HG03060 (cell line): ENCODE measurements around the gene KIZ.
"Not testable (repeated sequence)": the region's sequence is repeated elsewhere in the genome, so short reads cannot be mapped to it uniquely, and the experiment has no call there.

ENCODE experiments used
- ATAC-seq: cut with Tn5 transposase; IDR thresholded peaks from one replicate; pipeline ENCODE4 v1.9.1; 2021; ENCODE audit warnings: low read depth, moderate number of reproducible peaks; ENCODE audit not compliant: unreplicated experiment

KIZ gene

GRCh38 chr20:21219686-21220085 lies 93.8 kb downstream of the KIZ start:
- ATAC-seq = no peak

DNA sequence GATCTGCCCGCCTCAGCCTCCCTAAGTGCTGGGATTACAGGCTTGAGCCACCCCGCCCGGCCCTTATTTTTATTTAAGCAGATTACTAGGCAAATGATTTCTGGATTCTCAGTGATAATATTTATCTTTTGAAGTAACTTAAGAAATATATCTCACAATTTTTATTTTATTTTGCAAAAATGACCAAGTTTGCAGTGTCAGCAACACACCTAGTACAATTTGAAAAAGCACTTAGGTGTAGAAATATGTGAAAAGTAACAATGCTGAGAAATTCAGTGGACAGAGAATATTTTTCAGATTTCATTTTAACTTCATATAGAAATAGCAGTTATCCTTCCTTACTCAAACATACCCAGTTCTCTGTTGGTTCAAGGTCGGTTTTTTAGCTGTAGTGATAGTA lies 98.3 kb downstream of the KIZ start:
- no peak for ATAC-seq

DNA sequence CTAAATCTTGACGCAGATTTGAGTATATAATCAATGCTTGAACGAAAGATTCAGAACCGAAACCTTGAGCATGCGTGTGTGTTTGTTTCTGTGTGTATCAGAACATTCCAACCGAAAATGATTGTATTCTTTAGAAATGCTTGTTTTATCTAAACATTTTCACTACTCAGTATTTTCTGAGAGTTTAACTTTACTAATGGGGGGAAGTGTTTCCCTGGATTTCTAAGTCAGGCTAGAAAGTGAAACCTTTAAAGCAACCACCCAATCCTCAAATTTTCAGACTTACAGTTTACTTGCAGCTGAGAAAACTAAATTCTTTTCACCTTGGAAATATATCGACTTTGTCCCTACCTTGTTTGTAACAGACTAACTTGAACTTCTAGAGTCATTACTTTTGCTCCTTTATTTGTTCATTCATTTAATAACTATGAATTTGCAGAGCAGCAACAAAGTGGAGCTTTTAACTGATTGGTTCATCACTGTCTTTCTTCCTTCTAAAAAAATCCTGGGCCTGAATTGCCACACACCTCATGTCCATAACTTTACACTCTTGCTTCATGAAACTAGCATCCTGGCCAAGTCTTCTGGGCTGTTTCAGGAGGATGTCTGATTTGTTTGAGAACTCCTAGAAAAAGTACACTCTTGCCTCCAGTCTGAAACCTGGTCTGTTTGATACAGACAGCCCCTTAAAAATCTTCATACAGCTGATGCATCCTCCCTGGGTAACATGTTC lies 99.5 kb downstream of the KIZ start:
- no peak for ATAC-seq

DNA sequence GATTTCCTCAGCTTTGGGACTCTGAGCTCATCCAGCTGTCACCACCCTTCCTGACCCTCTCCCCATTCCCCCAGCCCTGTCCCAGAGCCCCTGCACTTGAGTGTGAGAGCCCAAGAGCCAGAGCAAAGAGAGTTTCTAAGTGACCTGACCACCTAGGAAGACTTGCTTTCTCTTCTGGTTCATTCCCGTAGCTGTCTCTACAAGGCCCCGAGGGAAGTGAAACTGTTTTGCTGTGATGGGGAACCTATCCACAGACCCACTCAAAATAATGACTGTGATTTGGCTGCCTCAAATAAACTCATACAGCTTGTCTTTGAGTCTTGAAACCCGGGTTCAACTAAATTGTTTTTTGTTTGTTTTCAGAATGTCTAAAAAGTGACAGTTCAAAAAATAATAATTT lies 102.6 kb downstream of the KIZ start:
- ATAC-seq = no peak

DNA sequence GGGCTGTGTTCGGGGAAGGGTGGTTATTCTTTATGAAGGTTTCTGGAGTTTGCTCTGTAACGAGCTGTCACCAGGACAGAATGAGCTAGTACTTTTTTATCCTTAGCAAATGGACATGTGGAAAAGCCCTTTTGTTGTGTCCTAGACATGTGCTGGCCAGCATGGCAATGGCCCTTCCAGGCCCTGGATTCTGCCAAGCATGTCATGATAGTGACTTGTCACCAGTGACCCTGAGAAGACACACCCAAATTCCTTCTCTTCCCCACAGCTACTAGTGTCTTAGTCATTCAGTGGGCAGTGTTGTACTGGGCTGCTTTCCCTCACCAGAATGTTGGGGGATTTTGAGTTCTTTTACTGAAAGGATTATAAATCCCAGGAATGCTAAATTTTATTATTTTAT lies 103.3 kb downstream of the KIZ start:
- ATAC-seq = no peak

GRCh38 chr20:21230220-21230619 lies 104.3 kb downstream of the KIZ start:
- ATAC-seq = no peak

GRCh38 chr20:21230686-21231085 lies 104.8 kb downstream of the KIZ start:
- no peak for ATAC-seq

DNA sequence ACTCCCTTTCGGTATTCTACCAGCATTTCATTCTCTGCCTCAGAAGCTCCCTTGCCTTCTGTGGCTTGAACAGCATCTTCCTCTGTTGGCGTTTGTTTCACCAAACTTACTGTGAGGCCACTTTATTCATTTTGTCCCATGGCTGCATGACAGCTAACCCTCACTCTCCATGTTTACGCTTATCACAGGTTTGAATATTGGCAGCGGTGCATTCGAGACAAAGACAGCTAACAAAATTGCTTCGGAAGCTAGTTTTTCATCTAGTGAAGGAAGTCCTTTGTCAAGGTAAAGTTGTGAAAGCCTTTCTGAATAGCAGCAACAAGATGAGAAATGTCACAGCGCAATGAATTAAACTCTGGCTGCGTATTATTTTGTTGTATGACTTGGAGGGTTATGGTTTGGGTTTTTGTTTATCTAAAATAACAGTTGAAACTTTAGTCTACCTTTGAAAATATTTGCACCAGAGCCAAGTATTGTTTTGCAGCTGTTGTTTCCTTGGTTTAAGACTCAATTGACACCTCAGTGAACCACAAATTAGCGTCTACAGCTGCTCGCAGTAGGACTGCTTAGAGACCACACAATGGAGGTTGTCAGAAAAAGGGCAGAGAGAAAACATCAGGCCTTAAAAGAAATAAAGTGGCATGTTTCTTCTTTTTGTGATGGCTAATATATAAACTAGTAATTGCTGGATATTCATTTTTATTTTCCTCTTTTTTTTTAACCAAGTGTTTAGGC lies 106.8 kb downstream of the KIZ start:
- no peak for ATAC-seq

- ATAC-seq = no peak
Measured at GRCh38 chr20:21234324-21234723, 108.4 kb downstream of the KIZ start.

- ATAC-seq = no peak
Measured at GRCh38 chr20:21234806-21235483, 109.1 kb downstream of the KIZ start.

DNA sequence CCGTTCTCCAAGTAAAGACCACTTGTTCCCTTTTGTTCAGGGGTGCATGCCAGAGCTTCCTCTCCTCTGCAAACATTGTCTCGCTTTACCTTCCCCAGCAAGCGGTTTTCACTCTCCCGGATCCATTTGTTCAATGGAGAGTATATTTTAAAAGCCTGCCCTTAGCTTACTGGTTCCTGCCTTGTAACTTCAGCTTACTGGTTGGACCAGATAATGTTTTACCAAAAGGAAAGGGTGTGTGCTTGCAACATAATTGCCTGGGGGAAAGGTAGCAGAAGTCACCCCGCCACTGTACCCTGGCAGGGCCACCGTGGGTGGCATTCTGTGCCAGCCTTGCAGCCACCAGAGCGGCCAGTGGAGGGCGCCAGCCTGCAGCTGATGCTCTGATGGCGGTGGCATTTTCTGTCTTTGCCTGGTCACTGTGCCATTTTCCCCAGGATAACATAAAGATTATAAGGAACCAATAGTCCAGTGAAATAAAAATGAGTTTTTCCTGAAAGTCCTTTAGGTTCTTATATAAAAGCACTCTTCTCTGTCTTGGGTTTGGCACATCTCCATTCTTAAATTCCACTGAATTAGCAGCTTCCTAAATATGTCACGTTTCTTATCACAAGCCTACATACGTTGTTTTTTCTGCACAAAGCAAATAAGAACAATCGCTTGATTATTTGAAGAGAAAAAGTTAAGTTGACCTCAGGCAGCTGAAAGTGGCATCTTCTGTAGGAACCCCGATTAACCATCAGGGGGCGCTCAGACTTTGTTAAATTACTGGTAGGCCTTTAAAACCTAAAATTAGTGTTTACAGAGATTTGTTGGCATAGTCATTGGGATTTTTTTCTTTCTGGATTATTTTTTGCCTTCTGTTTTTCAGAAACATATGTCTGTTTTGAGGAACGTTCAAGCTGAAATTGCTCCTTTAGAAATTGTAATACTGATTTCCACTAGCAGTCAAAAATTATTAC lies 109.9 kb downstream of the KIZ start:
- ATAC-seq = no peak

DNA sequence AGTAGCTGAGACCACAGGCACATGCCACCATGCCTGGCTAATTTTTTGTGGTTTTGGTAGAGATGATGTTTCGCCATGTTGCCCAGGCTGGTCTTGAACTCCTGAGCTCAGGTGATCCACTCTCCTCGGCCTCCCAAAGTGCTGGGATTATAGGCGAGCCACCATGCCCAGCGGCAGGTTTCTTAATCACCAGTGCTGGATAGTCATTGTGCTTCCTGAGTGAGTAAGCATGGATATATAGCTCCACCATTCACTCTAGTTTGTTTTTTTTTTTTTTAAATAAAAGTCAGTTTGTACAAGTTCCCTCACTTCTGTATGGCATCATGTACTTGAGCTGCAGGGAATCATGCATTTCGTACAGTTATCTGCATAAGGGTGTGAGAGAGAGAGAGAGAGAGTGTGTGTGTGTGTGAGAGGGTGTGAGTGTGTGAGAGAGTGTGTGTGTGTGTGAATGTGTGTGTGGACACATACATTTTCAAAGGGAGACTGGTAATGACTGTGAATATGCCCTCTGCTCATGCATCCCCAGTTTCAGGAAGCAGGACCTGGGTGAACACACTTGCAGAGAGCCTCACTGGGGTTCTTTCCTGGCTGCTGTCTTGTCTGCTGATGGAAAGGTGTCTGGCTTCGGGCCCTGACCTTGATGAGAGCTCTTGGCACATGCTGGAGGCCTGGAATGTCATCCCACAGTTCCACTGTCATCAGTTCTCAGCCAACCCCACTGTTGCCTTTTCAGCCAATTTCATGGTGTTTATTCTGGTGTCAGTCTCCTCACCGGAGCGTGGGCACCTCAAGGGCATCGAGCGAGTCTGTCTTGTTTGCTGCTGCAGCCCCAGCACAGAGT lies 112.3 kb downstream of the KIZ start:
- no peak for ATAC-seq

DNA sequence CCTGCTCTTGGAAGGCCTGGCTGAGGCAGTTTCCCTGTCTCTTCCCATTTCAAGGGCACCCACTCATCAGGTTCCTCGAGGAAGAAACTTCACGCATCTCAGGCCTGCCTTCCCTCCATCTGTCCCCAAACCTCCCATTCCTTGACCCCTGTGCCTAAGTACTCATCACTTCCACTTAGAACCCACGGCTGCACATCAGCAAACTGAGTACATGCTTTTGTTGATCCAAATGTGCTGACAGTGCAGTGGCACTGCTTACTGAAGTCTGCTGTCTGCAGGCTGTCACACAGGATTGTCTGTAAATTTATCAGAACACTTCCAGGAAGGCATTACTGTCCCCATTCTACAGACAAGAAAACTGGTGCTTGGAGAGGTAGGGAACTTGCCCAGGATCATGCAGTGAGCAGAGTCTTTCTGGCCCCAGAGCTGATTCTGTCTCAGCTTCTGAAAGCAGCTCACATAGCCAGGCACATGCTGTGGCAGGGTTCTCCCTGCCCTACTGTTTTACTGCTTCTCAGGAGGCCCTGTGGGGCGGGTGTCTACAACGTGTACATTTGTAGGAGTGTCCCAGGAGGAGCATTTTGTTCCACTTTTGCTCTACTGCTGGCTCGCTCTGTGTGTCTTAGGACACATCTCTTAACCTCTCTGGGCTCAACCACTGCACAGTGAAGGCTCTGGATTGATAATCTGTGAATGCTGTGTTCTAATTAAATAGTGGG lies 113.1 kb downstream of the KIZ start:
- no peak for ATAC-seq

DNA sequence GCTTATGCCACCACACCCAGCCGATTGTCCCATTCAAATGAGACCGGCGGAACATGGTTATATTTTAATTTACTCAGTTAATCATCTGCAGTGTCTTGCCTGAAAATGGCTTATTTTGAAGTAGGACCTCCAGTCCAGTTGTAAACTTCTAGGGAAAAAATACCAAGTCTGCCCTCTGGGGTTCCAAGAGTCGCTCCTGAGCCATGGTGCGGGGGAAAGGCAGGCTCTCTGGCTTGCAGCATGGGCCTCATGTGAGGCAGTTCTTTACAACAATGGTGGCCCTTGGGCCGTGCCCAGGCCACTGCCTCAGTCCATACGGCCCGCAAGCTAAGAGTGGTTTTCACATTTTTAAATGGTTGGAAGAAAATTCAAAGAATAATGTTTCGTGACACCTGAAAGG lies 114.5 kb downstream of the KIZ start:
- ATAC-seq = no peak

DNA sequence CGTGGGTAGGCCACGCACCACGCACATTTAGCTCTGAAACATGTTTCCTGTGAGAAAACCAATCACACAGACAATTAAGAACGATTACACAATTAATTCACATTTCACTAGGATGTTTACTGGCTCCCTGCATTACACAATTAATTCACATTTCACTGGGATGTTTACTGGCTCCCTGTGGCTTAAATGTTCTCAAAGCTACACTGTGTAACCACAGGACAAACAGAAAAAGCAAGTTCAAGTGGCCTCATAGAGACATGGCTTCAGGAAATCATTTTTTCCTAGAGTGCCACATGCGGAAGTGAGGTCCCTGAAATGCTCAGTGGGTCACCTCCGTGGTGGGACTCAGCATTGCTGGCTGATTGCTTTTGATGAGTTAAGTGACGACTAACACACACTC lies 115.5 kb downstream of the KIZ start:
- no peak for ATAC-seq

- ATAC-seq = no peak
Measured at GRCh38 chr20:21243811-21244210, 117.9 kb downstream of the KIZ start.

DNA sequence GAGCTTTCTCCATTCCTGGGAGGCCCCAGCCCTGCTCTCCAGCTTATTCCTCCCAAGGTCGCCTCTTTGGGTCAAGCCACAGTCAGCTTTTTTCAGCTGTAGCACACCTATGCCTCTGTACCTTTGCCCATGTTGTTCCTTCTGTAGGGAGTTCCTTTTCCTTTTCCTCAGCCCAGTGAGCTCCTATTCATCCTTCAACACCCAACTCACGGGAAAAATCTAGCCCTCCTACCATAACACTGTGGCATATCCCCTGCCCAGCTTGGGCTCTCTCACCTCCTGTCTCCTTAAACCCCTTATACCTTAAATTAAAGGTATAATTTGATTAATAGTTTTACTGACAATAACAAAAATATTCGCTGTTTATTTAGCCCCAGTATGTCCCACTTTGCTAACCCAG lies 118.9 kb downstream of the KIZ start:
- ATAC-seq = no peak

GRCh38 chr20:21246161-21246560 lies 120.3 kb downstream of the KIZ start:
- no peak for ATAC-seq

DNA sequence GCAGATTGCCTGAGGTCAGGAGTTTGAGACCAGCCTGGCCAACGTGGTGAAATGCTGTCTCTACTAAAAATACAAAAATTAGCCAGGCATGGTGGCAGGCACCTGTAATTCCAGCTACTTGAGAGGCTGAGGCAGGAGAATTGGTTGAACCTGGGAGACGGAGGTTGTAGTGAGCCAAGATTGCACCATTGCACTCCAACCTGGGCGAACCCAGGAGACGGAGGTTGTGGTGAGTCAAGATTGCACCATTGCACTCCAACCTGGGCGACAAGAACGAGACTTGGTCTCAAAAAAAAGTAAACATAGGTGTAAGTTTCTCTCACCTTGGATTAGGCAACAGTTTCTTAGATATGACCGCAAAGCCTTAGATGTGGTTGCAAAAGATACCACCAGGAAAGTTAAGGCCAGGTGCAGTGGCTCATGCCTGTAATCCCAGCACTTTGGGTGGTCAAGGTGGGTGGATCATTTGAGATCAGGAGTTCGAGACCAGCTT lies 121.8 kb downstream of the KIZ start:
- not testable (repeated sequence) for ATAC-seq
